HepG2 (cell line): ENCODE data around the gene IL21R. TPM values are rescaled to one million over a fixed set of nuclear protein-coding genes. Genes with fewer than 3 reads are reported as not detected.

Experiments
- ATAC-seq: fragments of 200-7000 bp; cut with Tn5 transposase; 3 replicates; pipeline ENCODE4 v1.9.1; 2020; ENCODE audit warnings: mild to moderate bottlenecking, moderate library complexity
- BruUV-seq: library from RNA; stranded (reverse); fragments of 400-500 nt; replicated peaks from 2 replicates; lab custom pipeline; 2021; lab: Mats Ljungman, UMichigan
- CTCF ChIA-PET: fragments of 300-600 bp; formaldehyde crosslinking; extraction: SDS; loops from one replicate; lab custom pipeline; 2021; ENCODE audit warnings: low total read pairs, inconsistent platforms, low intra/inter-chr PET ratio; lab: Yijun Ruan, JAX
- POLR2A ChIA-PET: fragments of 350-600 bp; sonication (Branson Sonifier 250); formaldehyde crosslinking; loops from one replicate; lab custom pipeline; 2020; ENCODE audit warnings: antibody characterized with exemption, inconsistent platforms; lab: Yijun Ruan, JAX
- DNase-seq: peaks from one replicate; pipeline ENCODE4 v3.0.0-alpha.2; 2015; ENCODE audit warnings: low spot score
- FAIRE-seq: peaks from 3 replicates; lab custom pipeline; 2011; peaks lifted over from hg19 to GRCh38; lab: Jason Lieb, UNC
- H2AFZ ChIP-seq: one replicate; pipeline ENCODE4 v1.6.1; 2011; ENCODE audit warnings: low read length, inconsistent platforms
- H3K27ac ChIP-seq: fragments of 300-600 bp; 3 replicates; pipeline ENCODE4 v1.8.0; 2011; ENCODE audit warnings: mixed run types, mild to moderate bottlenecking, mixed read lengths, low read length, inconsistent platforms; ENCODE audit not compliant: insufficient read depth; ENCODE audit errors: extremely low read length
- H3K27me3 ChIP-seq, 2 experiments: fragments of 200-600 bp in 1 of 2; 2 replicates in 1 of 2; 3 replicates in 1 of 2; pipeline versions ENCODE4 v1.6.0 to v1.8.0; 2011; ENCODE audit warnings: low read length in 2 of 2, mild to moderate bottlenecking in 2 of 2, moderate library complexity in 2 of 2, inconsistent platforms in 1 of 2; ENCODE audit not compliant: insufficient read depth in 2 of 2, control insufficient read depth in 1 of 2
- H3K36me3 ChIP-seq, 2 experiments: fragments of 200-600 bp in 1 of 2; replicated peaks in 1 of 2; 2 replicates in 1 of 2; 3 replicates in 1 of 2; pipeline versions ENCODE4 v1.5.1 to v1.8.0; 2011; ENCODE audit warnings: low read length in 2 of 2, inconsistent platforms in 1 of 2; ENCODE audit not compliant: insufficient read depth in 2 of 2, control insufficient read depth in 1 of 2
- H3K4me1 ChIP-seq: 2 replicates; pipeline ENCODE4 v1.5.1; 2012; ENCODE audit warnings: low read length, inconsistent platforms; ENCODE audit not compliant: insufficient read depth
- H3K4me2 ChIP-seq: 2 replicates; pipeline ENCODE4 v1.6.0; 2011; ENCODE audit warnings: low read depth, low read length, inconsistent platforms
- H3K4me3 ChIP-seq, 3 experiments: fragments of 200-600 bp in 1 of 3; sonication (generic), shearing (Covaris generic) in 1 of 3; replicated peaks in 1 of 3; 2 replicates each; pipeline ENCODE4 v1.5.1; 2011 to 2016; ENCODE audit warnings: low read length in 3 of 3, inconsistent platforms in 2 of 3, low read depth in 2 of 3, mild to moderate bottlenecking in 2 of 3, control low read depth in 1 of 3, mixed read lengths in 1 of 3; ENCODE audit not compliant: insufficient read depth in 1 of 3
- H3K79me2 ChIP-seq: one replicate; pipeline ENCODE4 v1.6.1; 2011; ENCODE audit warnings: low read length, inconsistent platforms; ENCODE audit not compliant: insufficient read depth
- H3K9ac ChIP-seq: 2 replicates; pipeline ENCODE4 v1.6.0; 2011; ENCODE audit warnings: mild to moderate bottlenecking, low read depth, low read length, inconsistent platforms; ENCODE audit not compliant: insufficient read depth
- H3K9me3 ChIP-seq: 2 replicates; pipeline ENCODE4 v1.5.1; 2012; ENCODE audit warnings: mild to moderate bottlenecking, low read length
- H4K20me1 ChIP-seq: 2 replicates; pipeline ENCODE4 v1.6.0; 2011; ENCODE audit warnings: inconsistent platforms, mild to moderate bottlenecking, low read length, moderate library complexity; ENCODE audit not compliant: insufficient read depth
- IRF1 ChIP-seq: sonication (generic); formaldehyde crosslinking; IDR thresholded peaks from 2 replicates; pipeline ENCODE4 v1.4.0; 2020; ENCODE audit warnings: low read depth, mild to moderate bottlenecking, missing genetic modification reagents
- NFATC3 ChIP-seq: sonication (generic); formaldehyde crosslinking; IDR thresholded peaks from 2 replicates; pipeline ENCODE4 v1.5.1; 2020; ENCODE audit warnings: mild to moderate bottlenecking, missing genetic modification reagents
- SIX4 ChIP-seq: sonication (generic); formaldehyde crosslinking; IDR thresholded peaks from 2 replicates; pipeline ENCODE4 v1.4.0; 2020; ENCODE audit warnings: missing genetic modification reagents
- ZFP37 ChIP-seq: sonication (generic); formaldehyde crosslinking; IDR thresholded peaks from 2 replicates; pipeline ENCODE4 v1.4.0; 2020; ENCODE audit warnings: missing genetic modification reagents, borderline replicate concordance
- ZKSCAN1 ChIP-seq: fragments of 150-350 bp; IDR thresholded peaks from 2 replicates; pipeline ENCODE4 v1.6.1; 2014; ENCODE audit warnings: low read length
- ZKSCAN5 ChIP-seq: sonication (generic); formaldehyde crosslinking; IDR thresholded peaks from 2 replicates; pipeline ENCODE4 v1.5.1; 2020; ENCODE audit warnings: mild to moderate bottlenecking, missing genetic modification reagents
- ZNF484 ChIP-seq: sonication (generic); formaldehyde crosslinking; IDR thresholded peaks from 2 replicates; pipeline ENCODE4 v1.5.1; 2020; ENCODE audit warnings: mild to moderate bottlenecking, low read depth, missing genetic modification reagents, borderline replicate concordance
- ZSCAN30 ChIP-seq: sonication (generic); formaldehyde crosslinking; IDR thresholded peaks from 2 replicates; pipeline ENCODE4 v1.5.0; 2020; ENCODE audit warnings: mild to moderate bottlenecking, missing genetic modification reagents
- WGBS: methylation state at CpG from one replicate; pipeline ENCODE4 v1.1.6; 2017; ENCODE audit warnings: low lambda C conversion rate; 5-methylcytosine and 5-hydroxymethylcytosine counted together
- in situ Hi-C: cut with HindIII; loops from 2 replicates; pipeline ENCODE4 v1.10.0; 2017; ENCODE audit warnings: low pct_unique_long_range_greater_than_20kb; ENCODE audit not compliant: extremely low pct_ligation_motif_present
- intact Hi-C: fragments of 100-400 bp; cut with micrococcal nuclease; formaldehyde crosslinking; loops from one replicate; pipeline ENCODE4 v1.10.0; 2022; ENCODE audit not compliant: unreplicated experiment
- polyA plus RNA-seq, 8 experiments: library from polyadenylated mRNA; depleted of rRNA in 3 of 8; stranded (reverse) in 7 of 8; unstranded in 1 of 8; fragments of >200 nt; fragmentation: Illumina TruSeq in 4 of 8; extraction: Trizol in 4 of 8; gene quantifications; 2 replicates each; pipeline versions ENCODE4 v1.2.1 to v1.2.3, GENCODE V29; 2011 to 2016; ENCODE audit warnings: low read depth in 4 of 8, missing spikeins in 1 of 8, mixed read lengths in 1 of 8; ENCODE audit not compliant: insufficient read depth in 1 of 8
- total RNA-seq, 5 experiments: library from RNA; depleted of rRNA; stranded (reverse); fragments of >200 nt; fragmentation: Illumina TruSeq; extraction: Trizol; gene quantifications; 2 replicates each; pipeline ENCODE4 v1.2.3, GENCODE V29; 2016; ENCODE audit warnings: low read depth in 1 of 5

The IL21R gene
- total and polyA plus RNA-seq, 2 of the 13 experiments (the other 11 are each of a cell fraction or from before 2014, with no cell fraction given): 0.49 to 0.64 TPM

GRCh38 chr16:27379919-27380318 is 22.1 kb upstream of the IL21R start:
- no peak for ATAC-seq
- H3K27me3 ChIP-seq: peaks cover 3 to 28% of the 10 kb centered on the region in 2 experiments; a peak in 3 of 5 replicates
- intact Hi-C loops (loop anchor here (5.0 kb wide), 1 partner anchor 77 kb away; no protein-coding TSS in a partner anchor), in situ Hi-C loops (no loop called here)
- H3K9me3 ChIP-seq: no peaks in the 10 kb centered on the region
- no TSS peak for BruUV-seq
- POLR2A ChIA-PET: no interaction called here
- no peak overlapping the region for H3K9ac ChIP-seq
- H3K36me3 ChIP-seq: no peaks in the 10 kb centered on the region
- no peaks in the 10 kb centered on the region for H3K79me2 ChIP-seq
- no peak overlapping the region for H3K4me2 ChIP-seq
- peaks cover 6% of the 10 kb centered on the region for H3K4me1 ChIP-seq
- no peak overlapping the region for H3K27ac ChIP-seq
- no peak overlapping the region for H2AFZ ChIP-seq
- TF ChIP-seq SIX4 (CRISPR knock-in tag) (no peak), ZNF484 (no peak), ZKSCAN5 (CRISPR knock-in tag) (no peak), IRF1 (CRISPR knock-in tag) (no peak), NFATC3 (CRISPR knock-in tag) (no peak), ZKSCAN1 (peak; percentile 74; the same call in 1 of the 2 replicates)
- TF ChIP-seq, all 625 proteins: peak for 1
- 55% methylated on average over 9 of the region's 9 CpGs for WGBS
- FAIRE-seq: peak; percentile 21
- DNase-seq: no peak
- Histone ChIP-seq H3K4me3 (no peak overlapping the region), H4K20me1 (no peaks in the 10 kb centered on the region)
- CTCF ChIA-PET: no interaction called here

DNA sequence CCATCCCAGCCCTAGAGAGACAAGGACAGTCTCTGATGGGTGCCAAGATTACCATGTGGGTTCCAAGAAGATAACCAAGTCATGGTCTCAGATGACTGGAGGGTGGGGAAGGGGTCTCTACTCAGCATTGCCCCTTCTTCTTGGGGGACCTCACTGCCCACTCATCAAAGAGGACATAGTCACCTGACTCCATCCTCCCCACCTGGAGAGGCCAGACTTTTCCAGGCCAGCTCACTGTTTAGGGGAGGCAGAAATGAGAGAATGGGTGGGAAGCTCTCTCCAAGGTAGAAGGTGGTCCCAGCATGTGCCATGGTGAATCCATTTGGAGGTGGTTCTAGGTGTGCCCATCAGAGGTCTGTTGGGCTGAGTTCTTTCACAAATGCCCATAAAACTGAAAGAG is 20.7 kb upstream of the IL21R start:
- Histone ChIP-seq H3K27me3 (peaks cover 3 to 34% of the 10 kb centered on the region in 2 experiments; a peak in 3 of 5 replicates), H3K9me3 (no peaks in the 10 kb centered on the region), H3K4me3 (no peak overlapping the region), H3K4me2 (no peak overlapping the region), H3K79me2 (no peaks in the 10 kb centered on the region), H3K36me3 (no peaks in the 10 kb centered on the region), H2AFZ (no peak overlapping the region), H3K27ac (no peak overlapping the region), H3K9ac (no peak overlapping the region), H4K20me1 (no peaks in the 10 kb centered on the region), H3K4me1 (peaks cover 6% of the 10 kb centered on the region)
- DNase-seq (no peak), FAIRE-seq (no peak), ATAC-seq (no peak)
- intact Hi-C loops (no loop called here), in situ Hi-C loops (no loop called here)
- no TSS peak for BruUV-seq
- ChIA-PET POLR2A (no interaction called here), CTCF (no interaction called here)
- TF ChIP-seq ZSCAN30 (CRISPR knock-in tag): no peak
- TF ChIP-seq ZFP37 (CRISPR knock-in tag): no peak
